GM19351 (cell line): Measurements from ENCODE around the gene FBXL15.

Source experiments
- ATAC-seq: cut with Tn5 transposase; IDR thresholded peaks from one replicate; pipeline ENCODE4 v1.9.1; 2021; ENCODE audit warnings: mild to moderate bottlenecking, moderate library complexity; ENCODE audit not compliant: unreplicated experiment

FBXL15 gene

GRCh38 chr10:102424916-102425315 lies 4.3 kb downstream of the FBXL15 start:
- ATAC-seq = no peak

- ATAC-seq = no peak
Observed at GRCh38 chr10:102425444-102425843, 4.8 kb downstream of the FBXL15 start.

- ATAC-seq = no peak
Observed at GRCh38 chr10:102426803-102427287, 6.2 kb downstream of the FBXL15 start.

GRCh38 chr10:102429468-102429867 lies 8.8 kb downstream of the FBXL15 start:
- ATAC-seq = no peak

- ATAC-seq = peak; percentile 3
Observed at GRCh38 chr10:102431452-102432124, 11.0 kb downstream of the FBXL15 start.

- peak; percentile 84 for ATAC-seq
Observed at GRCh38 chr10:102432162-102432950, 11.7 kb downstream of the FBXL15 start, which contains the start of gene CUEDC2. Gene CUEDC2, minus strand, starts transcription at chr10:102432574. Its CDS starts 7,386 bp downstream, at chr10:102425188.

- no peak for ATAC-seq
Observed at GRCh38 chr10:102433619-102434046, 13.0 kb downstream of the FBXL15 start.

- ATAC-seq = no peak
Observed at GRCh38 chr10:102434394-102435132, 13.9 kb downstream of the FBXL15 start.

- no peak for ATAC-seq
Observed at GRCh38 chr10:102435133-102435497, 14.5 kb downstream of the FBXL15 start.

- ATAC-seq = no peak
Observed at GRCh38 chr10:102435529-102436233, 15.0 kb downstream of the FBXL15 start.

- ATAC-seq = no peak
Observed at GRCh38 chr10:102436312-102436711, 15.7 kb downstream of the FBXL15 start.

GRCh38 chr10:102437515-102437914 lies 16.9 kb downstream of the FBXL15 start:
- ATAC-seq = no peak

- ATAC-seq = no peak
Observed at GRCh38 chr10:102438374-102438773, 17.7 kb downstream of the FBXL15 start.

GRCh38 chr10:102444851-102445250 lies 24.2 kb downstream of the FBXL15 start:
- ATAC-seq = no peak

- ATAC-seq = peak; percentile 60
Observed at GRCh38 chr10:102449321-102450123, 28.9 kb downstream of the FBXL15 start.

GRCh38 chr10:102450124-102450373 lies 29.4 kb downstream of the FBXL15 start:
- peak; percentile 2 for ATAC-seq

GRCh38 chr10:102450374-102451104 lies 29.9 kb downstream of the FBXL15 start:
- peak; percentile 72 for ATAC-seq

GRCh38 chr10:102451105-102451969 lies 30.7 kb downstream of the FBXL15 start, which contains the start of gene C10orf95:
Gene C10orf95, minus strand, starts transcription at chr10:102451543. Its CDS starts 450 bp downstream, at chr10:102451093.
- no peak for ATAC-seq
